AG09319 (cell line): ENCODE results near the gene AFTPH.

ENCODE experiments used
- DNase-seq: peaks from one replicate; pipeline ENCODE4 v3.0.0-alpha.2; 2010; ENCODE audit warnings: low read depth; ENCODE audit errors: extremely low read depth
- CTCF ChIP-seq: IDR thresholded peaks from 2 replicates; pipeline ENCODE4 v1.5.1; 2011; ENCODE audit warnings: low read depth, mild to moderate bottlenecking, inconsistent platforms, low read length, moderate library complexity

Gene AFTPH

GRCh38 chr2:64613276-64613675 is 89.1 kb downstream of the AFTPH start:
- no peak for TF ChIP-seq CTCF
- no peak for DNase-seq

- no peak for DNase-seq
- TF ChIP-seq CTCF, result no peak
These were observed 91.2 kb downstream of the AFTPH start for GRCh38 chr2:64615192-64615763.

GRCh38 chr2:64615844-64616536 is 91.9 kb downstream of the AFTPH start:
- no peak for DNase-seq
- no peak for TF ChIP-seq CTCF

GRCh38 chr2:64617631-64618151 is 93.6 kb downstream of the AFTPH start:
- no peak for DNase-seq
- TF ChIP-seq CTCF, result no peak

GRCh38 chr2:64620661-64621060 is 96.5 kb downstream of the AFTPH start:
- no peak for TF ChIP-seq CTCF
- DNase-seq, result no peak

GRCh38 chr2:64622443-64623241 is 98.5 kb downstream of the AFTPH start:
- no peak for DNase-seq
- TF ChIP-seq CTCF, result peak; percentile 44
